H1 (cell line): Measurements from ENCODE around the gene VEPH1. TPM values are rescaled to one million over a fixed set of nuclear protein-coding genes. Genes with fewer than 3 reads are reported as not detected.

Experiments
- CTCF ChIA-PET: fragments of 300-600 bp; sonication (Branson Sonifier 250); formaldehyde crosslinking; loops from one replicate; lab custom pipeline; 2021; ENCODE audit not compliant: partially characterized antibody; lab: Charles Lee
- POLR2A ChIA-PET: fragments of 300-600 bp; sonication (Branson Sonifier 250); formaldehyde crosslinking; loops from one replicate; lab custom pipeline; 2021; ENCODE audit warnings: inconsistent platforms; ENCODE audit not compliant: partially characterized antibody; lab: Charles Lee
- DNase-seq, 2 experiments: peaks; one replicate each; pipeline versions ENCODE4 v3.0.0 to v3.0.0-alpha.2; 2010 to 2022; ENCODE audit warnings: low spot score in 2 of 2, low read depth in 1 of 2, mixed read lengths in 1 of 2
- FAIRE-seq: peaks from 2 replicates; lab custom pipeline; 2011; peaks lifted over from hg19 to GRCh38; lab: Jason Lieb, UNC
- H2AFZ ChIP-seq: 2 replicates; pipeline ENCODE4 v1.8.1; 2012; ENCODE audit warnings: low read length, inconsistent platforms
- H2AK5ac ChIP-seq: 2 replicates; pipeline ENCODE4 v1.6.1; 2013; ENCODE audit warnings: low read depth, low read length
- H2BK120ac ChIP-seq: replicated peaks from 2 replicates; pipeline ENCODE3; 2013; ENCODE audit warnings: low read depth, low read length, inconsistent platforms
- H2BK12ac ChIP-seq: 2 replicates; pipeline ENCODE4 v1.6.1; 2013; ENCODE audit warnings: low read depth, low read length
- H2BK15ac ChIP-seq: 2 replicates; pipeline ENCODE4 v1.6.1; 2013; ENCODE audit warnings: low read length
- H2BK20ac ChIP-seq: 2 replicates; pipeline ENCODE4 v1.6.1; 2013; ENCODE audit warnings: low read length
- H2BK5ac ChIP-seq: 2 replicates; pipeline ENCODE4 v1.6.1; 2013; ENCODE audit warnings: low read depth, low read length
- H3K14ac ChIP-seq: 2 replicates; pipeline ENCODE4 v1.6.1; 2013; ENCODE audit warnings: inconsistent platforms; ENCODE audit not compliant: insufficient read length
- H3K18ac ChIP-seq: 2 replicates; pipeline ENCODE4 v1.6.1; 2013; ENCODE audit warnings: low read length; ENCODE audit errors: extremely low read depth
- H3K23ac ChIP-seq: 2 replicates; pipeline ENCODE4 v1.6.1; 2013; ENCODE audit warnings: inconsistent platforms; ENCODE audit not compliant: insufficient read length
- H3K23me2 ChIP-seq: 2 replicates; pipeline ENCODE4 v1.6.1; 2013; ENCODE audit warnings: low read depth, low read length
- H3K27ac ChIP-seq: 2 replicates; pipeline ENCODE4 v1.6.1; 2011; ENCODE audit warnings: low read depth, low read length, inconsistent platforms
- H3K27me3 ChIP-seq, 4 experiments: replicated peaks in 1 of 4; 1 replicate in 1 of 4; 2 replicates in 3 of 4; pipeline versions ENCODE4 v1.6.1 to v1.8.1; 2011 to 2013; ENCODE audit warnings: low read length in 3 of 4, mild to moderate bottlenecking in 3 of 4, inconsistent platforms in 2 of 4, mixed read lengths in 2 of 4, moderate library complexity in 1 of 4; ENCODE audit not compliant: control insufficient read depth in 3 of 4, insufficient read depth in 3 of 4; ENCODE audit errors: extremely low read depth in 1 of 4
- H3K36me3 ChIP-seq, 4 experiments: 2 replicates each; pipeline versions ENCODE4 v1.6.1 to v1.8.1; 2011 to 2013; ENCODE audit warnings: mild to moderate bottlenecking in 4 of 4, low read length in 3 of 4, moderate library complexity in 2 of 4, control low read depth in 1 of 4, inconsistent platforms in 1 of 4; ENCODE audit not compliant: insufficient read depth in 4 of 4, control insufficient read depth in 2 of 4
- H3K4ac ChIP-seq: replicated peaks from 2 replicates; pipeline ENCODE3; 2013; ENCODE audit warnings: low read length, low read depth, mixed read lengths, inconsistent platforms; ENCODE audit not compliant: insufficient read length
- H3K4me1 ChIP-seq, 4 experiments: replicated peaks in 1 of 4; 1 replicate in 1 of 4; 2 replicates in 3 of 4; pipeline versions ENCODE4 v1.6.1 to v1.8.1; 2011 to 2013; ENCODE audit warnings: low read length in 3 of 4, inconsistent platforms in 2 of 4, mixed read lengths in 1 of 4; ENCODE audit not compliant: insufficient read depth in 4 of 4, control insufficient read depth in 3 of 4
- H3K4me2 ChIP-seq, 2 experiments: 2 replicates each; pipeline versions ENCODE4 v1.6.1 to v1.8.1; 2011 to 2013; ENCODE audit warnings: low read depth in 2 of 2, low read length in 2 of 2, control low read depth in 1 of 2, inconsistent platforms in 1 of 2, mild to moderate bottlenecking in 1 of 2; ENCODE audit not compliant: insufficient read depth in 1 of 2
- H3K4me3 ChIP-seq, 4 experiments: fragments of 200-600, 300-600 bp in 1 of 4; sonication (generic), shearing (Covaris generic), sonication (Bioruptor Twin) in 1 of 4; 2 replicates each; pipeline versions ENCODE4 v1.5.1 to v1.8.1; 2011 to 2016; ENCODE audit warnings: low read length in 4 of 4, low read depth in 3 of 4, control low read depth in 2 of 4, inconsistent platforms in 2 of 4, mild to moderate bottlenecking in 2 of 4, mixed read lengths in 1 of 4, moderate library complexity in 1 of 4; ENCODE audit not compliant: insufficient read depth in 2 of 4; ENCODE audit errors: extremely low read depth in 1 of 4
- H3K56ac ChIP-seq: replicated peaks from 2 replicates; pipeline ENCODE3; 2013; ENCODE audit warnings: low read depth, mild to moderate bottlenecking, mixed read lengths, low read length, inconsistent platforms; ENCODE audit not compliant: insufficient read length
- H3K79me1 ChIP-seq: 2 replicates; pipeline ENCODE4 v1.6.1; 2013; ENCODE audit warnings: low read depth, low read length, control low read depth
- H3K79me2 ChIP-seq, 2 experiments: 2 replicates each; pipeline versions ENCODE4 v1.6.1 to v1.8.1; 2012 to 2013; ENCODE audit warnings: low read length in 2 of 2, mild to moderate bottlenecking in 2 of 2, inconsistent platforms in 1 of 2; ENCODE audit not compliant: insufficient read depth in 2 of 2, control insufficient read depth in 1 of 2
- H3K9ac ChIP-seq, 4 experiments: replicated peaks in 1 of 4; 1 replicate in 1 of 4; 2 replicates in 3 of 4; pipeline versions ENCODE4 v1.6.1 to v1.8.1; 2011 to 2013; ENCODE audit warnings: low read depth in 3 of 4, low read length in 3 of 4, control low read depth in 2 of 4, mild to moderate bottlenecking in 2 of 4, moderate library complexity in 2 of 4, inconsistent platforms in 1 of 4; ENCODE audit errors: extremely low read depth in 1 of 4
- H3K9me3 ChIP-seq, 2 experiments: 2 replicates each; pipeline versions ENCODE4 v1.6.1 to v1.8.1; 2012 to 2013; ENCODE audit warnings: mild to moderate bottlenecking in 2 of 2, moderate library complexity in 2 of 2, control low read depth in 1 of 2, inconsistent platforms in 1 of 2, low read depth in 1 of 2, low read length in 1 of 2, mixed read lengths in 1 of 2; ENCODE audit not compliant: insufficient read depth in 2 of 2
- H4K20me1 ChIP-seq, 2 experiments: replicated peaks in 1 of 2; 2 replicates each; pipeline versions ENCODE3 to v1.8.1; 2011 to 2013; ENCODE audit warnings: inconsistent platforms in 2 of 2, low read length in 2 of 2, mild to moderate bottlenecking in 1 of 2; ENCODE audit not compliant: insufficient read depth in 2 of 2, control insufficient read depth in 1 of 2
- H4K5ac ChIP-seq: 2 replicates; pipeline ENCODE4 v1.6.1; 2013; ENCODE audit warnings: low read length, low read depth, mixed read lengths, inconsistent platforms; ENCODE audit not compliant: insufficient read length
- H4K8ac ChIP-seq: 2 replicates; pipeline ENCODE4 v1.8.0; 2013; ENCODE audit warnings: mild to moderate bottlenecking, moderate library complexity, low read length, inconsistent platforms; ENCODE audit not compliant: insufficient read depth; ENCODE audit errors: extremely low read depth
- H4K91ac ChIP-seq: replicated peaks from 2 replicates; pipeline ENCODE3; 2013; ENCODE audit warnings: low read length, mixed read lengths, inconsistent platforms; ENCODE audit not compliant: insufficient read length
- RFX5 ChIP-seq: IDR thresholded peaks from 2 replicates; pipeline ENCODE4 v1.6.1; 2011; ENCODE audit warnings: low read depth, low read length, improper control_type of control experiment, borderline replicate concordance
- WGBS, 2 experiments: shearing (Covaris generic) in 1 of 2; methylation state at CpG; one replicate each; pipeline versions ENCODE4 v1.1.6 to v1.1.7; 2013 to 2015; ENCODE audit warnings: low lambda C conversion rate in 2 of 2, mixed read lengths in 2 of 2, inconsistent platforms in 1 of 2, low coverage in 1 of 2, missing lambda C conversion rate in 1 of 2; ENCODE audit not compliant: insufficient replicate concordance in 2 of 2, insufficient coverage in 1 of 2, insufficient read length in 1 of 2; ENCODE audit errors: extremely low coverage in 1 of 2, missing lambda C conversion rate in 1 of 2; 5-methylcytosine and 5-hydroxymethylcytosine counted together
- polyA plus RNA-seq, 7 experiments: library from polyadenylated mRNA; depleted of rRNA in 3 of 7; stranded (reverse) in 5 of 7; unstranded in 2 of 7; fragments of >200 nt in 5 of 7; fragments of 200-250 nt in 2 of 7; gene quantifications; 1 replicate in 5 of 7; 2 replicates in 1 of 7; 4 replicates in 1 of 7; pipeline versions ENCODE4 v1.2.1 to v1.2.3, GENCODE V29; 2011 to 2013; ENCODE audit warnings: missing spikeins in 2 of 7, mixed read lengths in 2 of 7
- total RNA-seq: library from RNA; stranded (reverse); fragmentation: NEBNext Ultra II Directional; extraction: Animal tissue kit (Norgen Biotek cat#: 25700); gene quantifications from 2 replicates; pipeline ENCODE4 v1.2.1, GENCODE V29; 2021
- TF ChIP-seq, protein P1 (sequence below): IDR thresholded peaks from 2 replicates; pipeline ENCODE4 v1.6.1; 2012; ENCODE audit warnings: inconsistent platforms
- TF ChIP-seq, protein P2 (sequence below): IDR thresholded peaks from 2 replicates; pipeline ENCODE4 v1.6.1; 2011; ENCODE audit warnings: low read length, improper control_type of control experiment

Gene VEPH1
- total and polyA plus RNA-seq, 2 of the 8 experiments (the other 6 are each of a cell fraction or from before 2014, with no cell fraction given), result 12.0 to 18.3 TPM

DNA sequence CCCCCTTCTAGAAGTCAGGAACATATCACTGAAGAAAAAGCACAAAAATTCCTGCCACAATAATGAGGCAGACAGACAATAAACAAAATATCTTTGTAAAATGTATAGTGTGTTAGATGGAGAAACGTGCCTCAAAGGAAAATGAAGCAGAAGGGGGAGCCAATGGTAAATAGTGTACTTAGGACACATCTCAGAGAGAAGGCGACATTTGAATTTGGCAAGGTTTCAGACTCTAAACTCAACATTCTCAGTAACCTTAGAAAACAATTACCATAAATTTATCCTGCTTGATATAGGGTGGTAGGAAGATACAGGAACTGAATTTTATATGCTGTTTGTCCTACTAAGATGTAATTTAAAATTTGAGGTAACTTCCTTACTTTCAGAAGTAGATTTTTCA, 119.2 kb downstream of the VEPH1 start:
- no peak overlapping the region for H3K56ac ChIP-seq
- DNase-seq, result no peak
- 74% methylated on average over 2 of the region's 2 CpGs; no CpG with 5 or more reads in 1 of the 2 experiments for WGBS, 2 experiments
- no peaks in the 10 kb centered on the region for H3K79me1 ChIP-seq
- no peak for TF ChIP-seq RFX5
- TF ChIP-seq, protein P1, sequence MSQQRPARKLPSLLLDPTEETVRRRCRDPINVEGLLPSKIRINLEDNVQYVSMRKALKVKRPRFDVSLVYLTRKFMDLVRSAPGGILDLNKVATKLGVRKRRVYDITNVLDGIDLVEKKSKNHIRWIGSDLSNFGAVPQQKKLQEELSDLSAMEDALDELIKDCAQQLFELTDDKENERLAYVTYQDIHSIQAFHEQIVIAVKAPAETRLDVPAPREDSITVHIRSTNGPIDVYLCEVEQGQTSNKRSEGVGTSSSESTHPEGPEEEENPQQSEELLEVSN, result no peak
- TF ChIP-seq, protein P2, sequence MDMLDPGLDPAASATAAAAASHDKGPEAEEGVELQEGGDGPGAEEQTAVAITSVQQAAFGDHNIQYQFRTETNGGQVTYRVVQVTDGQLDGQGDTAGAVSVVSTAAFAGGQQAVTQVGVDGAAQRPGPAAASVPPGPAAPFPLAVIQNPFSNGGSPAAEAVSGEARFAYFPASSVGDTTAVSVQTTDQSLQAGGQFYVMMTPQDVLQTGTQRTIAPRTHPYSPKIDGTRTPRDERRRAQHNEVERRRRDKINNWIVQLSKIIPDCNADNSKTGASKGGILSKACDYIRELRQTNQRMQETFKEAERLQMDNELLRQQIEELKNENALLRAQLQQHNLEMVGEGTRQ, result no peak
- no peaks in the 10 kb centered on the region for H3K9me3 ChIP-seq
- H3K9ac ChIP-seq, result no peak overlapping the region
- no peak overlapping the region for H2BK12ac ChIP-seq
- H2BK15ac ChIP-seq, result no peak overlapping the region
- POLR2A ChIA-PET, result no interaction called here
- H3K4ac ChIP-seq, result no peak overlapping the region
- H4K20me1 ChIP-seq, result no peaks in the 10 kb centered on the region
- H3K79me2 ChIP-seq, result no peaks in the 10 kb centered on the region
- H3K14ac ChIP-seq, result no peak overlapping the region
- no peaks in the 10 kb centered on the region for H3K27me3 ChIP-seq
- no peak overlapping the region for H2AK5ac ChIP-seq
- H2BK20ac ChIP-seq, result no peak overlapping the region
- H4K8ac ChIP-seq, result no peak overlapping the region
- CTCF ChIA-PET, result interaction anchor here (0.7 kb wide), 2 partner anchors 223 to 234 kb away, joined by 3 read pairs; no protein-coding TSS in a partner anchor
- no peak overlapping the region for H3K23ac ChIP-seq
- no peak overlapping the region for H3K4me3 ChIP-seq
- no peak overlapping the region for H4K5ac ChIP-seq
- no peak overlapping the region for H2BK120ac ChIP-seq
- H3K36me3 ChIP-seq, result no peaks in the 10 kb centered on the region
- no peaks in the 10 kb centered on the region for H3K23me2 ChIP-seq
- H2AFZ ChIP-seq, result no peak overlapping the region
- no peak overlapping the region for H3K18ac ChIP-seq
- no peak overlapping the region for H3K4me2 ChIP-seq
- no peak overlapping the region for H4K91ac ChIP-seq
- H3K4me1 ChIP-seq, result peaks cover 0 to 2% (median 0%) of the 10 kb centered on the region in 4 experiments; a peak in 1 of 7 replicates
- H2BK5ac ChIP-seq, result no peak overlapping the region
- FAIRE-seq, result no peak
- no peak overlapping the region for H3K27ac ChIP-seq
